H1 (cell line): ENCODE measurements around the gene GLRA2. TPM values are rescaled to one million over a fixed set of nuclear protein-coding genes. Genes with fewer than 3 reads are reported as not detected.

Source experiments
- CTBP2 ChIP-seq: IDR thresholded peaks from 2 replicates; pipeline ENCODE4 v1.7.0; 2011; ENCODE audit warnings: borderline replicate concordance, mild to moderate bottlenecking, moderate library complexity, mixed read lengths, low read length; ENCODE audit not compliant: insufficient read depth, insufficient read length
- polyA plus RNA-seq, 7 experiments: library from polyadenylated mRNA; depleted of rRNA in 3 of 7; stranded (reverse) in 5 of 7; unstranded in 2 of 7; fragments of >200 nt in 5 of 7; fragments of 200-250 nt in 2 of 7; gene quantifications; 1 replicate in 5 of 7; 2 replicates in 1 of 7; 4 replicates in 1 of 7; pipeline versions ENCODE4 v1.2.1 to v1.2.3, GENCODE V29; 2011 to 2013; ENCODE audit warnings: missing spikeins in 2 of 7, mixed read lengths in 2 of 7
- total RNA-seq: library from RNA; stranded (reverse); fragmentation: NEBNext Ultra II Directional; extraction: Animal tissue kit (Norgen Biotek cat#: 25700); gene quantifications from 2 replicates; pipeline ENCODE4 v1.2.1, GENCODE V29; 2021
- TF ChIP-seq, protein P1 (sequence below): fragments of 300-600 bp; sonication (generic); IDR thresholded peaks from 2 replicates; pipeline ENCODE4 v1.7.1; 2012; ENCODE audit warnings: low read length, moderate library complexity, mild to moderate bottlenecking, inconsistent platforms; ENCODE audit not compliant: insufficient replicate concordance

The GLRA2 gene
- total and polyA plus RNA-seq, 2 of the 8 experiments (the other 6 are each of a cell fraction or from before 2014, with no cell fraction given), result not detected

DNA sequence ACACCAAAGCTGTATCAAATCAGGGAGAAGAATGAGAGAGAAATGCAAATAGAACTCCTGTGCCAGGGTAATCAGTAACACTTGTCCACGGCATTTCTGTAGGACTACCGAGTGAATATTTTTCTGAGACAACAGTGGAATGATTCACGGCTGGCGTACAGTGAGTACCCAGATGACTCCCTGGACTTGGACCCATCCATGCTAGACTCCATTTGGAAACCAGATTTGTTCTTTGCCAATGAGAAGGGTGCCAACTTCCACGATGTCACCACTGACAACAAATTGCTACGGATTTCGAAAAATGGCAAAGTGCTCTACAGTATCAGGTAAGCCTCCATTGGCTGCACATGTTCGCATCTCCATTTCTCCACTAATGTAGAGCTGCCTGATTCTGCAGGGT lies 51.7 kb downstream of the GLRA2 start (continued):
- TF ChIP-seq, protein P1, sequence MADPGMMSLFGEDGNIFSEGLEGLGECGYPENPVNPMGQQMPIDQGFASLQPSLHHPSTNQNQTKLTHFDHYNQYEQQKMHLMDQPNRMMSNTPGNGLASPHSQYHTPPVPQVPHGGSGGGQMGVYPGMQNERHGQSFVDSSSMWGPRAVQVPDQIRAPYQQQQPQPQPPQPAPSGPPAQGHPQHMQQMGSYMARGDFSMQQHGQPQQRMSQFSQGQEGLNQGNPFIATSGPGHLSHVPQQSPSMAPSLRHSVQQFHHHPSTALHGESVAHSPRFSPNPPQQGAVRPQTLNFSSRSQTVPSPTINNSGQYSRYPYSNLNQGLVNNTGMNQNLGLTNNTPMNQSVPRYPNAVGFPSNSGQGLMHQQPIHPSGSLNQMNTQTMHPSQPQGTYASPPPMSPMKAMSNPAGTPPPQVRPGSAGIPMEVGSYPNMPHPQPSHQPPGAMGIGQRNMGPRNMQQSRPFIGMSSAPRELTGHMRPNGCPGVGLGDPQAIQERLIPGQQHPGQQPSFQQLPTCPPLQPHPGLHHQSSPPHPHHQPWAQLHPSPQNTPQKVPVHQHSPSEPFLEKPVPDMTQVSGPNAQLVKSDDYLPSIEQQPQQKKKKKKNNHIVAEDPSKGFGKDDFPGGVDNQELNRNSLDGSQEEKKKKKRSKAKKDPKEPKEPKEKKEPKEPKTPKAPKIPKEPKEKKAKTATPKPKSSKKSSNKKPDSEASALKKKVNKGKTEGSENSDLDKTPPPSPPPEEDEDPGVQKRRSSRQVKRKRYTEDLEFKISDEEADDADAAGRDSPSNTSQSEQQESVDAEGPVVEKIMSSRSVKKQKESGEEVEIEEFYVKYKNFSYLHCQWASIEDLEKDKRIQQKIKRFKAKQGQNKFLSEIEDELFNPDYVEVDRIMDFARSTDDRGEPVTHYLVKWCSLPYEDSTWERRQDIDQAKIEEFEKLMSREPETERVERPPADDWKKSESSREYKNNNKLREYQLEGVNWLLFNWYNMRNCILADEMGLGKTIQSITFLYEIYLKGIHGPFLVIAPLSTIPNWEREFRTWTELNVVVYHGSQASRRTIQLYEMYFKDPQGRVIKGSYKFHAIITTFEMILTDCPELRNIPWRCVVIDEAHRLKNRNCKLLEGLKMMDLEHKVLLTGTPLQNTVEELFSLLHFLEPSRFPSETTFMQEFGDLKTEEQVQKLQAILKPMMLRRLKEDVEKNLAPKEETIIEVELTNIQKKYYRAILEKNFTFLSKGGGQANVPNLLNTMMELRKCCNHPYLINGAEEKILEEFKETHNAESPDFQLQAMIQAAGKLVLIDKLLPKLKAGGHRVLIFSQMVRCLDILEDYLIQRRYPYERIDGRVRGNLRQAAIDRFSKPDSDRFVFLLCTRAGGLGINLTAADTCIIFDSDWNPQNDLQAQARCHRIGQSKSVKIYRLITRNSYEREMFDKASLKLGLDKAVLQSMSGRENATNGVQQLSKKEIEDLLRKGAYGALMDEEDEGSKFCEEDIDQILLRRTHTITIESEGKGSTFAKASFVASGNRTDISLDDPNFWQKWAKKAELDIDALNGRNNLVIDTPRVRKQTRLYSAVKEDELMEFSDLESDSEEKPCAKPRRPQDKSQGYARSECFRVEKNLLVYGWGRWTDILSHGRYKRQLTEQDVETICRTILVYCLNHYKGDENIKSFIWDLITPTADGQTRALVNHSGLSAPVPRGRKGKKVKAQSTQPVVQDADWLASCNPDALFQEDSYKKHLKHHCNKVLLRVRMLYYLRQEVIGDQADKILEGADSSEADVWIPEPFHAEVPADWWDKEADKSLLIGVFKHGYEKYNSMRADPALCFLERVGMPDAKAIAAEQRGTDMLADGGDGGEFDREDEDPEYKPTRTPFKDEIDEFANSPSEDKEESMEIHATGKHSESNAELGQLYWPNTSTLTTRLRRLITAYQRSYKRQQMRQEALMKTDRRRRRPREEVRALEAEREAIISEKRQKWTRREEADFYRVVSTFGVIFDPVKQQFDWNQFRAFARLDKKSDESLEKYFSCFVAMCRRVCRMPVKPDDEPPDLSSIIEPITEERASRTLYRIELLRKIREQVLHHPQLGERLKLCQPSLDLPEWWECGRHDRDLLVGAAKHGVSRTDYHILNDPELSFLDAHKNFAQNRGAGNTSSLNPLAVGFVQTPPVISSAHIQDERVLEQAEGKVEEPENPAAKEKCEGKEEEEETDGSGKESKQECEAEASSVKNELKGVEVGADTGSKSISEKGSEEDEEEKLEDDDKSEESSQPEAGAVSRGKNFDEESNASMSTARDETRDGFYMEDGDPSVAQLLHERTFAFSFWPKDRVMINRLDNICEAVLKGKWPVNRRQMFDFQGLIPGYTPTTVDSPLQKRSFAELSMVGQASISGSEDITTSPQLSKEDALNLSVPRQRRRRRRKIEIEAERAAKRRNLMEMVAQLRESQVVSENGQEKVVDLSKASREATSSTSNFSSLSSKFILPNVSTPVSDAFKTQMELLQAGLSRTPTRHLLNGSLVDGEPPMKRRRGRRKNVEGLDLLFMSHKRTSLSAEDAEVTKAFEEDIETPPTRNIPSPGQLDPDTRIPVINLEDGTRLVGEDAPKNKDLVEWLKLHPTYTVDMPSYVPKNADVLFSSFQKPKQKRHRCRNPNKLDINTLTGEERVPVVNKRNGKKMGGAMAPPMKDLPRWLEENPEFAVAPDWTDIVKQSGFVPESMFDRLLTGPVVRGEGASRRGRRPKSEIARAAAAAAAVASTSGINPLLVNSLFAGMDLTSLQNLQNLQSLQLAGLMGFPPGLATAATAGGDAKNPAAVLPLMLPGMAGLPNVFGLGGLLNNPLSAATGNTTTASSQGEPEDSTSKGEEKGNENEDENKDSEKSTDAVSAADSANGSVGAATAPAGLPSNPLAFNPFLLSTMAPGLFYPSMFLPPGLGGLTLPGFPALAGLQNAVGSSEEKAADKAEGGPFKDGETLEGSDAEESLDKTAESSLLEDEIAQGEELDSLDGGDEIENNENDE, result no peak
- no peak for TF ChIP-seq CTBP2
